Measurements from ENCODE around the gene DCLK2.

Gene DCLK2

DNA sequence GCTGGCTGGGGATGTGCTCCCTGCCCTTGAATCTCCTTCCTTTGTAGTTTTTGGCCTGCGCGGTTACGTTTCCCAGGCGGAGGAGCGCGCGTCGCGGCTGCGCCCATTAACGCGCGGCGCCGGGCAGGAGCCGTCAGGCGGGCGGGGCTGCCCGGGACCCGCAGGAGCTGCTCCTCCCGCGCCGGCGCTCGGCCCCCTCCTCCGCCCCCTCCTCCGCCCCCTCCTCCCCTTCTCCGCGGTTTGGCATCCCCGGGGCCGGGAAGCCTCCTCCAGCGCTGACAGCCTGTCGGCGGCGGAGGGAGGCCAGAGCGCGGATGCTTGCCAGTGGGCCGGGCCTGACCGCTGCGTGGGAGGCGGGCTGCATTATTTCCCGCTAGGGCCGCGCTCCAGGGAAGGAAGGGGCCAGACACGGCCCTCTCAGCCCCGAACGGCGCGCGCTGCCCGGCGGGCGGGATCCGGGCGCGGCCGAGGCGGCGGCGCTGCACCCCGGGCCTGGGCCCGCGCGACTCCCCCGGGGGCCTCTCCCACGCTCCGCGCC is at the start of gene DCLK2:
DCLK2 (plus strand) TSS at position 405 of the 538 bp plus-strand sequence. CDS start 583 bp downstream, outside the sequence.
- DNase-seq, result no peak

DNA sequence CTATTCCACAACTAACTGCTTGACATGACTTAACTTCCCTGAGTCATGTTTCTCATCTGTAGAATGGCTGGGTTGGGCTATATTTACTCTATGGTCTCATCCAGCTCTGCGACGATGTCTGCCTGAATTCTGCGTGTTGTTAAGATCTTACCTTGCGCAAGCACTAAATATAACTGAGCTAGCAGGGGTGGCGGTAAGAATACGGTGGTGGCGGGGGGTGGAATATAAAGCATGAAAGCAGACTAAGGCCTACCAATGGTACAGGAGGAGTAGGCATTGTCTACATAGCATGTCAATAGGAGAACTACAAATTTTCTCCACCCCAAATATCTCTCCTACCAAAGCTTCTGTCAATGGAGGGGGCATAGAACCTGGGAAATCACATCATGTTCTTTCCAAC is 45.7 kb upstream of the DCLK2 start:
- no peak for DNase-seq

DNA sequence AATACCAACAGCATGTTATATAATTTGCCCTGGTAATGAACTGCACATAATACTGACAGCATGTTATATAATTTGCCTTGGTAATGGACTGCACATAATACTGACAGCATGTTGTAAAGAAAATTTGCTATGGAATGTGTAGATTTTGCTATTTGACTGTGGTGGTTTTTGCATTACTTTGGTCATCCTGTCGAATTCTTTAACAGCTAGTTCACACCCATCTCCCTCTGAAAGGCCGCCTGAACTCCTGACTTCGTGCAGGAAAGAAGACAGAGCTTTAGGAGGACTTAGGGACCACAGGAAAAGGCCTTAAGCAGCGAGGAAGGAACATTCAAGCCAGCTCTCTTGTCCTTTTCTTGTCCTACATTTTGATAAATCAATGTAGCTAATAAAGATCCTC is 45.2 kb upstream of the DCLK2 start:
- DNase-seq, result no peak

DNA sequence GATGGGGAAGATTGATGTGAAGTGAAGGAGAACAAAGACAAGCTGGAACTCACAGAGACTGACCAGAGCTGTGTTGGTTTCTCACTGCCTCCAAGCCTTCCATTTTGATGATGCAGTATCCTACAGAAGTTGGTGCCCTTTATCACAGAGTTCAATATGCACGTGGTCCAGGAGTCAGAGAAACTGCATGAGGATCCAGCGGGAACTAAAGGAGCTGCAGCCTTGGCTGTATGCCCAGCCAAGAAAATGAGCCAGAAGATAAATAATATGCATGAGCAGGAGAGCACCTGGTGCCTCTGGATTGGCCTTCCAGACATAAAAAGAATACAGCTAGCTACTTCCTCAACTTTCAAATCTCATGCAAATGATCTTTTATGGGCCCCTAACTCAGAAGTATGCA is 44.3 kb upstream of the DCLK2 start:
- DNase-seq, result no peak

DNA sequence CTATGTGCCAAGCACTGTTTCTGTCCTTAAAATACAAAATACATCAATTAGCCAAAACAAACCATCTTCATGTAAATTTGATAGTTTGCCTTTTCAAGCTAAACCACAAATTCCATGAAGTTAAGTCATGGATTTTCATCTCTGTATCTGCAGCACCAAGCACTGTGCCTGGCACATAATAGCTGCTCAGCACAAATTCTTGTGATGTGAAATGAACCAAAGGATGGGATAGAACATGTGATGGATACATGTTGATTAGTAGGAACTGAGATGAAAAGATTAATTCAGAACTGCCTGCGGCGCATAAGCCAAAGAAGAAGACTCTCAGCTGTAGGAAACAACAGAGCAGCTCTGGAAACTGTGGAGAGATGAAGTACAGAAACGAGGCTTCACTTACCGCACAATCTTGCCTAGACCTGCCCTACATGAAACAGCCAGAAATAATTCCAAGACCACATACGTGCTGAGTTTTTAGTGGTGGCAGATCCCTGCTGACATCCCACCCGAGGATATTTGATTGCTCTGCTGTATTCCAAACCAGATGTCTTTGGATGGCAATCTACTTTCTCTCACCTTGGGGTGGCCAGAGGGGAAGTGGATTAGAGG is 40.9 kb upstream of the DCLK2 start:
- DNase-seq, result no peak

DNA sequence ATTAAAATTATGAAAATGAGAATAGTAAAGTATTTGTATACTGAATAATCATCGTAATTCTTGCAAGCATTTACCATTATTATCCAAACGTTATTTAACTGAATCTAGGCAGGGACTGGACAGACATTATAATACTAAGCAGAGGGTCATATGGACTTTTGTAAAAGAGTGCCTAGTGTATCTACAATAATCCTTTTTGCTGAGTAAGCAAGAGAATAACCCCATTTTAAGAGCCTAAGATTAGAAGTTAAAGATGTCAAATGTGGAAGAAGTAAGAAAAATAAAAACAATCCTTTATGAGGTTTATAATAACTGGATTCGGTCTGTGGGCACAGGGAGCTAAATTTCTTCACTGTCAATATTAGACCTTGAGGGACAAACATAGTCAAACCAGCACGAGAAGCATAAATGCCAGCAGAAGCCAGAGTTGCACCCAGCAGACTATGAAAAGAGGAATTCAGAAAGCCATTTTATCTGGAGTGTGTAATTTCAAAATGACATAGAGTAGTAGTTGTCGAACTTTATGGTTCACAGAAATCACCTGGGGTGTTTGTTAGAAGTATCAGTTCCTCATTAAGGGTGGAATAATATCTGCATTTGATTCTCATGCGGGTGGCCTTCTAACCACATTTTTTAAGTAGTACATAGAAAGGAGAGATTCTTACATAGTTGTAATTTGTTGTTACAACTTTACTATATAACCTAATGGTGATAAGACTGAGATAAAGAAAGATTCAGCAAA is 39.7 kb upstream of the DCLK2 start:
- no peak for DNase-seq

DNA sequence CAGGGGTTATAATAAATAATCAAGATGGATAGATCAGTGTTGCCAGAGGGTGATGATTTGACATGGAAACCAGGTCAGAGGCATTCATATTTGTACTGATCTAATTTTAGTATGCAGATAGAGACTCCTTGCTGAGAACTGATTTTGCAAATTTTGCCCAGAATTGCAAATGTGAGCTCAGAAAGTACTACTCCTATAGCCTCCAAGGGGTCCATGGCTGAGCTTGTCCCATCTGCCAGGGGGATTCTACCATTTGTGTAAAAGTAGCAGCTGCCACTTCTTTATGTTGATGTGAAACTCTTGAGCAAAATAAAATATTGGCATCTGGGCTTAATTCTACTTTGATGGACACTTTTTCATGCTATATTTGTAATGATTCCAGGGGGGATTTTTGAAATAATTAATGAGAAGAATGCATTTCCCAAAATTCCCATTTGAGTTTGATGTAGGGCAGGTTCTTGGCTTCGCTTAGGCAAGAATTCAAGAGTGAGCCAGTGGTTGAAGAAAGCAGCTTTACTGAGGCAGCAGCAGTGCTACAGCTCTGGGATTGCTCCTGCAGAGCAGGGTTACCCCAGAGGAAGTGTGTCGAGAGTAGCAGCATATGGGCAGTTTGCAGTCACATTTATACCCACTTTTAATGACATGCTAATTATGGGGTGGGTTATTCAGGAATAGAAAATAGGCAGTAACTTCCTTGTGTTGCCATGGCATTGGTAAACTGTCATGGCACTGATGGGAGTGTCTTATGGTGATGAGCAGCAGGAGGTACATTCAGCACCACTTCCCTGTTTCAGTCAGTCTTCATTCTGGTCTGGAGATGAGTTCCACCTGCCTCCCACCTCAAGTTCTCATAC is 38.7 kb upstream of the DCLK2 start:
- no peak for DNase-seq

DNA sequence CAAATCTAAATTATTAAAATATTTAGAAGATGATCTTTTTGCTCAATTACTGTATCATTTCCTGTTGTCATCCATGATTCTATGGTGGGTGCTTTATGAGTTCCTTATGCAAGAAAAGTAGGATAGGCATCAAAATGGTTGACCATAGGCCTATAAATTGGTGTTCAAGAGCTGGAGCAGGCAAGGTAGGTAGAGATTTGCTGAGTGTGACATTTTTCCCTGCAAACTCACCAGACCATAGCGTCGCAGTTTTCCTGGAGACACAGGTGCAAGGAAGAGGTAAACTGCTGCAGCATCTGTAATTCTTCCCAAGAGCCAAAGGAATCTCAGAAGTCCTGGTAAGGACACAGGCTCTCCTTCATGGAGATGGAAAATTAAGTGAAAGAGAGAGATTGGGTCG is 33.7 kb upstream of the DCLK2 start:
- no peak for DNase-seq

DNA sequence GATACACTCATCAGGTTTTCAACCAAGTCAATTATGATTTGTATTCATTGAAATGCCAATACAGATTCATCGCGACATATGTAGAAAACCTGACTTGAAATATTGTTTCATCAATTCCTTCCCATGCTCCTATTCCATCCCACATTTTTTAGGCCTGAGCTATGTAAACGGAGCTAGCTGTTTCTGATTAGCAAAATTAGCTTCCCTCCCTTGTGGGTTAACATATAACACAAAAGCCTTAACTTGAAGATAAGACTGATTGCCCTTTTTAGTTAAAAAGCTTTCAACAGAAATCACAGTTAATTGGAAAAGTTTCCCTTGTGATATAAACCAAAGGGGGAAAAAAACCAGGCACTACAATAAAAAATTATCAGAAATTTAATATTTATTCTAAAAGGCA is 32.8 kb upstream of the DCLK2 start:
- DNase-seq, result no peak

DNA sequence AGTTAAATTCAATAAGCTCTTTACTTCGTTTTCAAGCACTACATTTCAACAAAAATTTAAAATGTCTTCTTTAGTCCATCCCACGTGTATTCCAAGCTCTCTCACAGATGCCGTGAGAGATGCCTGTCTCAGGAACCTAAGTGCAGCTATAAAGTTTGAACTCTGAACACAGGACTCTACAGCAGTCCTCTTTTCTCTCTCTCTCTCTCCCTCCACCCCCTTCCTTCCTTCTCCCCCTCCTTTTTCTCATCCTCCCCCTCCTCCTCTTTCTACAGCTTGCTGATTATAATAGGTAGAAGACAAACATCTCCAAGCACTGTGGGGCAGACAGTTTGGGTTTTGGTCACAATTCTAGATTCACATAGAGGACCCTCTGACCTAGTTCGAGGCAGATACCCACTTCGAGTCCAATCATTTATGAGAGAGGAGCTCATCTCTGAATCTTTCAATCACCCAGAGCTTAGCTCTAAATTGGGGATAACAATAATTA is 31.5 kb upstream of the DCLK2 start:
- DNase-seq, result no peak

DNA sequence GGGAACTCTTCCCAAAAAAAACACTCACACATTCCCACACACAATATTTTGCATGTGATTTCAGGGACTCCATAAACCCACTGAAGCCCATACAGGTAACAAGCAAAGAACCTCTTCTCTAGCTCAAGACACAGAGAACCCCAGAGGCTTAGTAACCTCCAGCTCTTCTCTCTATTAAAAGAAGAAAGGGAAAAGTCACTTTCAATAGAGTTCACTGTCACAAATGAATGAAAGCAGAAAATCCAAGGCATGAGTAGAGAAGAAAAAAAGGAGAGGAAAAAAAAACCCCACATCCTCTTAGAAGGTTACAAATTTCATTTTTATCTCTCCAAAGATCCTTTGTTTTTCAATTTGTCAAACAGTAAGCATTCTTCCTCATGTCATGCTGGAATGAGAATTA is 30.7 kb upstream of the DCLK2 start:
- no peak for DNase-seq

DNA sequence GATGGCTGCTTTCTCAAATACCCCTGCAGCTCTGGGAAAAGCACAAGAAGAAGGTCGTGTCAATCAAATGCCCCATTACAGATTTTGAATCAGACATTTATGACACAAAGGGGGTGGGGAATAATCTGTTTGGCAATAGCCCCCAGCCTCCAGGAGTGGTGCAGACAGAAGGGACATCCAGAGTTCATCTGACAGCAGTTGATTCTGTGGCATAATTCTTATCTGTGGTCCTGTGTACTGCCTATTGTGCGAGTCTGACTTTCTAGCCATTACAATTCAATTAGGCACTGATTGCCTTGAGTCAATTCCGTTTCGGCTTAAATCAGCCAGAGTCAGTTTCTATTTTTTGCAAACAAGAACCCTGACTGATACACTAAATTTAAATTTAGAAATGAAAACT is 28.6 kb upstream of the DCLK2 start:
- DNase-seq, result no peak

DNA sequence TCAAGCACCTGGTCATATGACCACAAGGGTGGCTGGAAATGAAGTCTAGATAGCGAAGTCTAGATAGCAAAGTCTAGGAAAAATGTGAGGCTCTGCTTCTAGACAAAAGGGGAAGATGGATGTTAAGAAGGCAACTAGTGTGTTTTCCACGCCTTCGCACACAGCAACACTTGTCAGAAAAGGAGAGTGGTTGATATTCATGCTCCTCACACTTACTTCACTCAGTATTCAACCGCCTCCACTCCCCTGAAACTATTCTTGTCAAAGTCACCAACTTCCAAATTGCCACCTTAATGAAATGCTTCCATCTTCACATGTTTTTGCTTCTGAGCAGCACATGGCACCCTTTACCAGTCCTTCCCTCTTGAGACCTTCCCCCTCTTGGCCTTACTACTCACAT is 27.7 kb upstream of the DCLK2 start:
- no peak for DNase-seq

DNA sequence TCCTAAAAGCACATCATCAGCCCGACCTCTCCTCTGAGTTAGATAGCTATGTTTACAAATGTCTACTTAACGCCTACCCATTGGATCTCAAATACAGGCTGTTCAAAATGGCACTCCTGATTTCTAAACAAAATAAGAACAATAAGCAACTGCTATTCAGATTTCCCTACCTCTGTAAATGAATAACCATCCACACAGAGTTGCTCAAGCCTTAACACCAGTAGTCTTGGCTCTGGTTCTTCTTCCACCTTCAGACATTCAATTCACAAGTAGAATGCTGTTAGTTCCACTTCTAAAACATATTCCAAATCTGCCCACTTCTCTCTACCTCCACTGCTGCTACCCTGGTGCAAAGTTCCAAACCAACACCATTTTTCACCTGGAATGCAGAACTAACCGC is 27.1 kb upstream of the DCLK2 start:
- no peak for DNase-seq

DNA sequence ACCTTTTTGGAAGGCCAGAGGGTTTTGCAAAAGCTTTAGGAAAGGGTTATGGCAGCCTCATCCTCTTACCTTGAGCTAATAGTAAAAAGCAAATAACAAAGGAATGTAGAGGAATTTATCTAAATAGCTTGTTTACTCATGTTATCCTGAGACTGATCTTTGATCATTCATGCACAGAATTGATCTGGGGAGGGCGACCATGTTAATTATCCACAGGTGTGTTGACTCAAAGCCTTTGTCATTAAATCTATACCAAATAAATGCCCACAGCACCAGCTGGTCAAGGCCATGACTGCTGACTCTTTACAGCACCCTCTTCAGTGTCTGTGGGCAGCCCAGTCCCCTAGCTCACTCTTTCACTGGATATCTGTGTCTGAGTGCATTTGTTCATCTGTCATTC is 22.8 kb upstream of the DCLK2 start:
- no peak for DNase-seq

DNA sequence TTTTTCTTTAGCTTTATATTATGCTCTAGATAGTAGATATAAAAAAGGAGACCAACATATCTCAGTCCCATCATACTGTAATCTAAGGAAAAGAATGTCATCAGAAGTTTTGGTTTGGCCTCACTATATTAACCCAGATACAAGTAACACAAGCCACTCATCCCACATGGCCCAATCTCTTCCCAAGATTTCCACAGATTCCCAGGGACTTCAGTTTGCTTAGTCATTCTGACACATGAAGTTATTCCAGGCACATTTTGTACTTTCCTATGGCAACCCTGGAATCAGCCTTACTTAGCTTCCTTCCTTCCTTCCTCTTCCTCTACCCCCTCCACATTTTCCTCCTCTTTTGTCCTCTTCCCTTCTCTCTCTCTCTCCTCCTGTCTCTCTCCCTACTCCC is 21.7 kb upstream of the DCLK2 start:
- no peak for DNase-seq

DNA sequence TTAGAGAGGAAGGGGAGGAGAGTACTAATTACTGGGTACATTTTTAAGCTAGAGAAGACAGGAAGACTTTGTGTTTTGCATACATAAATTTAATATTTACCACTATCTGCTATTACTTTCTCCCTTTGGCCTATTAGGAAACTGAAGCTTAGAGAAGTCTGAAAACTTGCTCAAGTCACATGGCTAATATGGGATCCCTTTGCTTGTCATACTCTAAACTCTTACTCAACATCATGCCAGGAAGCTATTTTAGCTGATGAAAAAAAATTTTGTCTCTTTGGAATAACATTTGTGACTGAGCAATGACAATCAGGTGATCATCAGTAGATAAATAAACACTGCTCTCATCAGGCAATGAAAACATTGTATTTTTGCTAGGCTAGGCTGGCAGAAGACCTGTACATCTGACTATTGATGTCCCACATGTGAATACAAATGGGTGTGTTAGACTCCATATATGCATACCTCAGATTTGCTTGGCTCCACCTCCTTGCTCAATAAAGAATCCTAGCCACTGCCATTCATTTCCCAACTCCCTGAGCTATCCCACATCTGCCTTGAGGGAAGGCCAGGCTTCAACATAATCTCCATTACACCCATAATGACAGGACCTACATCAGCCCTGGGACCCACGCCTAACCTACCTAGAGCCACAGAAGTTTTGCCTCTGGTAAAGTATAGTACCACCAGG is 17.0 kb upstream of the DCLK2 start:
- no peak for DNase-seq

DNA sequence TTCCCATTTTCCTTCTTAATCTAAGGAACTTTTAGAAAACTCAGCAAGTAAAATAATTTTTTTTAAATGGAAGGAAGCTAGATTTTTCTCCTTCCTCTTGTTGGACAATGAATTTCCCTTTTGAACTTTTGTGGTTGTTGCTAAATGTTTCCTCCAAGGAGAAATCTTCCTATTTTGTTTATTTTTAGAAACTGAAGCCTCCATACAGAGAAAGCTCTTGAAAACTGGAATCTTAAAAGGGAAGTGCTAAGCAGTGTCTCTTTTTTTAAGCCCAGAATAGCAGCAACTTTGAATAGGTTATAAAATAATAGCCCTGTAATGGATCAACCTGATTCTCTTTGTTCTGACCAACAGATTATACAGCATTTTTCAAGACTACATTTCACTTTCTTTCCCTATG is 15.1 kb upstream of the DCLK2 start:
- no peak for DNase-seq

DNA sequence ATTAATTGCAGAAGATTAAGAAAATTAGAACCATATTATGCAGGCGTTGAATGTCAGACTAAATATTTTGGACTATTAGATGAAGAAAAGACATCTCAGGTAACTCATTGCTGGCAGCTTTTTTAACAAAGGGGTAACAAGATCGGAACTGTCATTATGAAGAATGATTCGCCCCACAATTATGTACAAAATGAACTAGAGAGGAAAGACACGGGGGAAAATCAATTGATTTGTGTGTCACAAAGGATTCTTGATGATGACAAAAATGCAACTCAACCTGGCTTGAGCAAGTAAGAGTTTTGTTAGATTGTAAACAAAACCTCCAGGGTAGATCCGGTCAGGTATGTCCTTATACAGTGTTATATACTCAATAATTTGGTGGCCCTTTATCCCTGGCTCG is 12.5 kb upstream of the DCLK2 start:
- DNase-seq, result no peak

DNA sequence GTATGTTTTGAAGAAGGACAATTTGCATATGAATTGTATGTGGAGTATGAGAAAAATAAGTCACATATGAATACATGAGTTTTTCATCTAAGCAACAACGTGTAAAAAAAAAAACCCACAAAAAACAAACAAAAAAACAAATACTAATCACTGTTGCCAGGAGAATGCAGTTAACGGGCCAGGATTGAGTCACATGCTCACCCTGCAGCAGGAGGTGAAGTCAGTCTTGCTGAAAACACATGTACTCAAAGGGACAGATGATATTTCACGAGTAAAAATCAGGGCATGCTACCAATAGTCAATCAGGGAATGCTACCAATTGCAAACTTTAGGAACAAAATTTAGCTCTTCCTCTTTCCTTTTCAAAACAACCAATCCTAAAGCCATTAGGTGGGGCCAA is 10.4 kb upstream of the DCLK2 start:
- no peak for DNase-seq

DNA sequence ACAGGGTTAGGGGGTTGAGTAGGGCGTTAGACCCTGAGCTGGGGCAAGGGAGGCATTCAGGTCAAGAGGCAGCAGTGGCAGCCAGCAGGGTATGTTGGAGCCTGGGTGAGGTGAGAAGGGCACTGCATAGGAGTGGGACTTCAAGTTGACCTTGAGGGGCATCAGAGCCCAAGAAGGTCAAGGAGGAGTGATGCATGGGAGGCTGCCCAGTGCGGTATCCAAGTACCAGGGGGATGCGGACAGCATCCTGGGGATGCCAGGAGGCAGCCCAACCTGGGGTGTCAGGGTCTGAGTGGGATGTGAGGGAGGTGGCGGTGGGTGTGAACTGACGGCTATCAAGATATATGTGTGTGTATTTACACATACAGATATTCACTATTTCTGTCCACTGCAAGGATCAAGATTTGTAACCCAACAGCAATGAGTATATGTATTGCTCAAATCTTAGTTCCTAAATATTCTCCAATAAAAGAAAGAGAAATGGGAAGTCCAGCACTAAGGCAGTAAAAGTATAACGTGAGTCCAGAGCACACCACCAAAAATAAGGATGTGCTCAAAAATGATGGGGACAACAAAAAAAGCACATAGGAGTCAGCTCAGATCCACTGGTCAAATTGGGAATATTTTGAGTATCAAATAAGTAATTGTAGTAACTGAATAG is 9.8 kb upstream of the DCLK2 start:
- no peak for DNase-seq

DNA sequence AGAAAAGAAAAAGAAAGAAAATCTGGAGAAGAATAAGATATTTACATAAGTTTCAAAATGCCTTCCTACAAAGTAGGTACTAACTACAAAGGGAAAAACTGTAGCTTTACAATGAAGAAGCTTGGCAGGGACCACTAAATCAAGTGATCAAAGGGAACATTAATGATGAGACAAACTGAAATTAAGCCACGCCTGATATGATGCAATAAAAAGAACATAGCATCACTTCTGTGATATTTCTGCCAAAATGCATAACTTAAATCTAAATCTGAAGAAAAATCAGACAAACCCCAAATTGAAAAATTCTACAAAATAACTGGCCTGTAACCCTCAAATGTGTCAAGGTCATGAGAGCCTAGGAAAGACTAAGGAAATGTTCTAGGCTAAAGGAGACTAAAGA is 8.9 kb upstream of the DCLK2 start:
- no peak for DNase-seq

All from stimulated activated naive CD4-positive, alpha-beta T cell treated with Interleukin-2 at 50 U/mL for 16 hours (primary cell).